Activated T-helper 9 cell treated with anti-CD3 and anti-CD28 coated beads, Interleukin-2, amount 50 U/mL, for 16 hours (primary cell): Measurements from ENCODE around the gene MGMT.

Experiments
- DNase-seq: peaks from one replicate; pipeline ENCODE4 v3.0.0-alpha.2; 2020; ENCODE audit warnings: low read depth

Gene MGMT

GRCh38 chr10:129521161-129522025, 54.4 kb downstream of the MGMT start:
- DNase-seq: no peak

GRCh38 chr10:129522041-129522585, 55.1 kb downstream of the MGMT start:
- DNase-seq: no peak

- no peak for DNase-seq
Measured at GRCh38 chr10:129523031-129523722, 56.1 kb downstream of the MGMT start.

GRCh38 chr10:129523723-129524316, 56.8 kb downstream of the MGMT start:
- no peak for DNase-seq

- DNase-seq: no peak
Measured at GRCh38 chr10:129524936-129525335, 57.9 kb downstream of the MGMT start.

GRCh38 chr10:129525401-129525801, 58.4 kb downstream of the MGMT start:
- DNase-seq: no peak

GRCh38 chr10:129526943-129527342, 59.9 kb downstream of the MGMT start:
- no peak for DNase-seq

- no peak for DNase-seq
Measured at GRCh38 chr10:129528376-129528978, 61.4 kb downstream of the MGMT start.

- DNase-seq: no peak
Measured at GRCh38 chr10:129530581-129530980, 63.5 kb downstream of the MGMT start.

GRCh38 chr10:129531195-129531968, 64.3 kb downstream of the MGMT start:
- no peak for DNase-seq

GRCh38 chr10:129531969-129532660, 65.1 kb downstream of the MGMT start:
- no peak for DNase-seq

GRCh38 chr10:129532838-129533237, 65.8 kb downstream of the MGMT start:
- DNase-seq: no peak

GRCh38 chr10:129533281-129533680, 66.2 kb downstream of the MGMT start:
- no peak for DNase-seq

- DNase-seq: no peak
Measured at GRCh38 chr10:129534826-129535225, 67.8 kb downstream of the MGMT start.

GRCh38 chr10:129536336-129536735, 69.3 kb downstream of the MGMT start:
- DNase-seq: no peak

GRCh38 chr10:129537151-129537550, 70.1 kb downstream of the MGMT start:
- DNase-seq: no peak

GRCh38 chr10:129538236-129538635, 71.2 kb downstream of the MGMT start:
- no peak for DNase-seq

GRCh38 chr10:129541200-129541599, 74.2 kb downstream of the MGMT start:
- DNase-seq: no peak

GRCh38 chr10:129541748-129542487, 74.9 kb downstream of the MGMT start:
- no peak for DNase-seq

GRCh38 chr10:129542589-129542988, 75.5 kb downstream of the MGMT start:
- no peak for DNase-seq
